Measurements from ENCODE around the gene SLC25A21.

The SLC25A21 gene

DNA sequence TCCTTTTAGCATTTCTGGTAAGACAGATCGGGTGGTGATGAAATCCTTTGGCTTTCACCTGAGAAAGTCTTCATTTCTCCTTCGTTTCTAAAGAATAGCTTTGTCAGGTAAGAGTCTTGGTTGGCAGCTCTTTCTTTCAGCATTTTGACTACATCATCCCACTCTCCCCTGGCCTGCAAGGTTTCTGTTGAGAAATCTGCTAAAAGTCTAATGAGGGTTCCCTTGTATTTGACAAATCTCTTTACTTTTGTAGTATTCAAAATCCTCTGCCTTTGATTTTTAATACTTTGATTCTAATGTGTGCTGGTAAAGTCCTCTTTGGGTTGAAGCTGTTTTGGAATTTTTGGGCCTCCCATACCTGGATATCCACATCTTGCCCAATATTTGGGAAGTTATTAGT is 390.5 kb downstream of the SLC25A21 start:
- no peak for DNase-seq (ENCODE audit: low read depth in 2 of 2, low spot score in 1 of 2)

DNA sequence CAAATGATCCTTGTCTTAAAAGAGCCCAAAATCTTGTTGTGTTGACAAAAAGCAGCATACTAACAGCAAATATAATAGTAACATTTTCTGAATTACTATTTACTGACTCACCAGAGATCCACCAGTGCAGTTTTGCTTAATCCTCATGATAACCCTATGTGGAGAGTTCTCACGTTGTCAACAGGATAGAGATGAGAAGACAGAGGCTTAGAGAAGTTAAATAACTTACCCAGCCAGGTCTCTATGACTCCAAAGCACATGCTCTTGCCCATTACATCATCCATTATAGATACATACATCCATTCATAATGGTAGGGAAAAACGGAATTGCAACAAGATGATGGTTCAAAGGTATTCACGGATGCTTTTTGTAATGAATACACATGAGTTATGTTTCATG is 398.8 kb downstream of the SLC25A21 start:
- DNase-seq (ENCODE audit: low read depth in 2 of 2, low spot score in 1 of 2) = no peak

DNA sequence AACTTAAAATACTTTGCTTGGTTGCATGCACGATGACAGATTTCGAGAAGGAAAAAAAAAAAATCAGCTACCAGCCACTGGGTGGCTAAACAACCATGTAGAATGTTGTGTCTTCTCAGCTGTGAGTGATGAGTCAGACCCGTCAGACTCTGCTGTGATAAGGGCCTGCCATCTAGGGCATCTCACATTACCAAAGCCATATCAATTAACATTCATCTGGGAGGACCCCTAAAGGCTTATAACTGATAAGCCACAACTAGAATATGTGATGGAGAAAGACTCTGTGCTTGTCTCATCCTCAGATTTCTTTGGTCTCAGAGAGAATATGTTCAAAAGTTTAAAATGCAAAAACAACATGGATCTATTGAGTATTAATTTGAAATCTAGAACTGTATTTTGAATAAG is 399.3 kb downstream of the SLC25A21 start:
- DNase-seq (ENCODE audit: low read depth in 2 of 2, low spot score in 1 of 2) = no peak

DNA sequence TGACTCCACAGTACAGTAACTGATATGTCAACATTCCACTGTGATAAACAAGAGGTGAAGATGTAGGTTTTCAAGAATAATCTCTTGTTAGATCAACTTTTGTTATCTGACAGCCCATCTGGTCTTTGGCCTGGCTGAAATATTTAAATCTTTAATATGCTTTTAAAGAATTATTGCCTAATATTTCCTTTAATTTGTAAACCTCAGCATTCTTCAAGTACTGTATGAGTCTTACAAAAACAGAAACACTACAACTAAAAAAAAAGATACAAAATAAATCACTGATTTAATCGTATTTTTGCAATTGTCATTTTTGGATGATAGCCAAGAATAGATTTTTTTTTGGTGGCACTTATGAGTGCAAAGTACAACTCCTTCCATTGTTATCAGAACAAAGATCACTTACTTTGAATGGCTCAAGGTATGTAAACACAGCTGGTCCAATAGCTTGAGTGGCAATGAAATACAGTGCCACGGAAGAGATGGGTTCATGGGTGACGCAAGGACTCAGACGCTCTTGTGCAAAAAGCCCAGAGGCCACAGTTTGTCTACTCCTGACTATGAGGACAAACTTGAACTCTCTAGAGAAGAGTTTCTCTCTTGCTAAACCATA is 401.3 kb downstream of the SLC25A21 start:
- no peak for DNase-seq (ENCODE audit: low read depth in 2 of 2, low spot score in 1 of 2)

DNA sequence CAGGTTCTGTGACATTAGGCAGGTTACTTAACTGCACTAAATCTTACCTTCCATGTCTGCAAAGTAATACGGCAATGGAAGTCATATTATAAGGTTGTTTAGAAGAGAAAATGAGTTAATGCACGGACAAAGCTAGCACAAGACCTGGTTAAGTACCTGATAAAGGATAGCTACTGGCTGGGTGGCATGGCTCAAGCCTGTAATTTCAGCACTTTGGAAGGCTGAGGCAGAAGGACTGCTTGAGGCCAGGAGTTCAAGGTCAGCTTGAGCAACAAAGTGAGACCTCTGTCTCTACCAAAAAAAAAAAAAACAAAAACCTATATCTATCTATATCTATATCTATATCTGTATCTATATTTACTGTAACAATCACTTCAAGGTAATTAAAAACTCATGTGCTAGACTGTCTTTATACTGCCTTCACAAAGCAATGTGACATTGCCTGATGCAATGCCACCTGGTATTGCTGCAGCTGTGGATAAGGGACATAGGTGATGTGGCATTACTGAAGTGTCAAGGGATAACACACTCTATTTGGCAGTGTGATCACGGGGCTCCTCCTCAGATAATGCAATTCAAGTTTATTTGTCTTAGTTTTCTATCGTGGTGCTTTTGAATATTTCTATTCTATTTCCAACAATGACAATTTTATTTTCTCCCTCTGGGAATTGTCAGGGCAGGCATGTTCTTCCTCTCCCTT is 403.6 kb downstream of the SLC25A21 start:
- no peak for DNase-seq (ENCODE audit: low read depth in 2 of 2, low spot score in 1 of 2)

DNA sequence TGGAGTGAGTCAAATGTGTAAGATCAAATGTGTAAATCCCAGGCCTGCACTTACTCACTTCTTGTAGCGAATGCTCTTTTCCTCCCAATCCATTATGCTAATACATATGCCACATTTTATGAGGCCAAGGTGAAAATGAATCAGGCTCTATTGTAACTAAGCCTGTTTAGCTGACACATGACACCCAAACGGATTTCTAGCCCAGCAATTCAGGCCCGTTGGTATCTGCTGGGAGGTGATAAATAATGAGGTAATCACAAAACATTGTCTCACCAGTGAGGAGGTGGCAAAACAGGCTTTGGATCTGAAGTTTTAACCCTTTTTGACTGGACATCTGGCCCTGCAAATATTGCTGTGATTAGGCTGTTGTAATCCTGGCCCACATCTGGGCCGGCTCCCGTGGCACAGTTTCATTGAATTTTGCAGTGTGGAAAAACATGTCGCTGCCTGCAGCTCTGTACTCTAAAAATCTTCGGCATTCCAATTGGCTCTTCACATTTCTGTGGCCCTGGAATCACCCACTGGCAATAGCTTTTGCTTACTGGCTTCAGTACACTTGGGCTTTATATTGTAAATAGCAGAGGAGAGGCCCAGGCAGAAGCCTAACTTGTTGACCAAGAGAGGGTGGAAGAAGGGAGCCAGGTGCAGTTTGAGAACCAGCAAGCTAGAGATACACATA is 404.7 kb downstream of the SLC25A21 start:
- DNase-seq (ENCODE audit: low read depth in 2 of 2, low spot score in 1 of 2) = no peak

DNA sequence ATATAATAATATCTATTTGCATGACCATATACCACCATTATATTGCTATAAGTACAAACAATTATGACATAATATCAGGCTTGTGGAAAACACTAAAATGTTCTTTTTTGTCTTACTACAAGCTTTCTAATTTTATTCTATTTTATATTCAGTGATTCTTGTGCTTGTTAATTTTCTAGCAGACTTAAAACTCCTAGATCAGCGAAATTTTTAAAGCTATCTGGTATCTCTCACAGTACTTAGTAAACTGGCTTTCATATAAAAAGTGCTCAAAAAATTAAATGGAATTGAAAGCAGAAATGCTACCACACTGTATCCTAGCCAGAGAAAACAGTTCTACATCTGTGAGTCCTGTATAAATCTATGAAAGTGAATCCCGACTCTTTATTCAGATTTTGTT is 405.4 kb downstream of the SLC25A21 start:
- no peak for DNase-seq (ENCODE audit: low read depth in 2 of 2, low spot score in 1 of 2)

DNA sequence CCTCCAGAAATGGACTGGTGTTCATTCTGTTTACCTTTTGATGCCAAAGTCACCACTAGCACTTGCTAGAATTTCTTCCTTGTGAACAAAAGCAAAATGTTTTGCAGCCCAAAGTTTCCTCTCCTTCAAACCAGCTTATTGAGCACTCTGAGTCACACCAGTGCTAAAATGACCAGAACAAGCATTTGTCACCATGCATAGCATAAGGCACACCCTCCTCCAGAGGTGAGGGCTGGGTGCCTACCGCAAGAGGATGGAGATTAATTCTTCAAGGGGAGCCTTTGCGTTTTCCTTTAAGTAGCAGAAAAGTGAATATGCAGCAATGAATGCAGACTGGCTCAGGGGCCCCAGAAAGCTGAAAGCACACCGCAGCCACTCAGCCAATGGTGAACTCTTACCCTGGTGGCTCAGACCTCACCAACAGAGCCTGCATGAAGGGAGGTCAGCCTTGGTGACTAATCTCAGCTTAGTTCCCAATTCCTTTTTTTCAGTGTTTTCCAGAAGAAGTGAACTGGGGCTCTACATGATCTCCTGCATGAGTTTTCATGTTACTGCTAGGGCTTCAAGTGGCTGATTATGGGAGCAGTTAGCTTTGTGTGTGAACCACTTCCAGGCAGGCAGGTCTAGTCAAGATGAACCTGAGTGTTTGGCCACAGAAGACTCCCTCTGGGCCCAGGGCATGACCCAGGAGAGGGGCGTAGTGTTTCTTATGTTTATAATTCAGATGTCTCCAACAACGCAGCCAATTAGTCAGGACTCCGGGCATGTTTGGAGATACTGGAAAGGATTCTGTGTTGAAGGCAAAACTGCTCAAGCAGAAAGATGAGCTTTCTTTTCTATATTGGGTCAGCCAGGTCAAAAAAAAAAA is 414.4 kb downstream of the SLC25A21 start:
- DNase-seq (ENCODE audit: low read depth in 2 of 2, low spot score in 1 of 2) = no peak

DNA sequence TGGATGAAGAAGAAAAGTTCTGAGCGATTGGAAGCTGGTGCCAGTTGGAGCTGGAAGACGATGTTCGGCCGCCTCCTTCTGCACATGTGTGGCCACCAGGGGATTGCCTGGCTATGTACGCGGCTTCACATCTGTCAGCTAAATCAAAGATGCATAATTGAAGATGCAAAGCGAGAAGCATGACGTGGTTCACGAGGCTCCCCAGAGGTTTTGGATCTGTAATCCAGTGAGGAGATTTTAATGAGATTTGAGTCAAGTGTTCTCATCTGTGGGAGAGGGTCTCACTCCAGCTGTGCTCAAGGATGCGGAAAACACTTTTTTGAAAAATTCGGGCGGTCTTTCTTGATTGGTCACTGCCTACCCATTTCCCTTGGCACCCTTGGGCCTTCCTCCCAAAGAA is 416.2 kb downstream of the SLC25A21 start:
- no peak for DNase-seq (ENCODE audit: low read depth in 2 of 2, low spot score in 1 of 2)

DNA sequence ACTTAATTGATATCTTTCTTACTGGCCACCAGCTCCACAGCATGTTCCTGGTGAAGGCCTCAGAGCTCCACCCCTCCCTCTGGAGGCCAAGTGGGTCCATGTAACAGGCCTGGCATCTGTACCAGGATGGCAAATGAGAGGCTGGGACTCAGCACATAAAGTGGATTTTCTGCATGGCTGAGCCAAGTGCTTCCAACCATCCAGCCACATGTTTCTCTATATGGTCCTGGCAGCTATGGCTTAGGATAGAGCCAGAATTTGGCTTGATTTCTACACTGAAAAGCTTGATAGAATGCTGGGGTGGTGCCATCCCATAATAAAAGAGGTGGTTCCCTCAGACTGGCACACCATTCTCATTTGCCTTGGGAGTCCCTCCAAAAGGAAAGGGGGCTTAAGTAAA is 416.6 kb downstream of the SLC25A21 start:
- DNase-seq (ENCODE audit: low read depth in 2 of 2, low spot score in 1 of 2) = no peak

DNA sequence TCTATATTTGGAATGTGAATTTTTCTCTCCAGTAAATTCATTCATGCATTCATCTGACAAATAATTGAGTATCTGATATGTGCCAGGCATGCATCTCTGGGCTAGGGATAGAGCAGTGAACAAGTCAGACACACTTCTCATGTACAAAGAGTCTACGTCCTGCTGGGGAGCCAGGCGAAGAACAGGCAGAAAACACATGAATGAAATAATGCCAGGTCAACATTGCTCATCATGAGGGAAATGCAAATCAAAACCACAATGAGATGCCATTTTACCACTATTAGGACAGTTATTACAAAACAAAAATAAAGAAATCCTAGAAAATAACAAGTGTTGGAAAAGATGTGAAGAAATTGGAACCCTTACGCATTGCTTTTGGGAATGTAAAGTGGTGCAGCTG is 420.5 kb downstream of the SLC25A21 start:
- no peak for DNase-seq (ENCODE audit: low read depth in 2 of 2, low spot score in 1 of 2)

DNA sequence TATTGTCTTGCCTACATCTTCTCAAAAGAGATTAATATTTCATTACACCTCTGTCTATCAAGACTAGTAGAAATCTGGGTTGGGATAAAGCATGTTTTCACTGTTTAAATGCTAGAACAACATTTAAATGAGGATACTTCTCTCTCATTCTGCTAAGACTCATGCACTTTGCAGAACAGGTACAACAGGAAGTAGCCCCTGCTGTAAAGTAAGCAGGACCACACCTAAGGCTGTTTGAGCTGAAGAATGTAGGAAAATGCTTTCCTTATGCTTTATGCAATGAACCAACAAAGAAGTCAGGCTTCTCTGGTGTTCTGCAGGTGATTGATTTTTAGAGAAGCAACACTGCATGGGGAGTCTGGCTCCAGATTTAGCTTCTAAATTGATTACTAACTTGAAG is 421.3 kb downstream of the SLC25A21 start:
- no peak for DNase-seq (ENCODE audit: low read depth in 2 of 2, low spot score in 1 of 2)

DNA sequence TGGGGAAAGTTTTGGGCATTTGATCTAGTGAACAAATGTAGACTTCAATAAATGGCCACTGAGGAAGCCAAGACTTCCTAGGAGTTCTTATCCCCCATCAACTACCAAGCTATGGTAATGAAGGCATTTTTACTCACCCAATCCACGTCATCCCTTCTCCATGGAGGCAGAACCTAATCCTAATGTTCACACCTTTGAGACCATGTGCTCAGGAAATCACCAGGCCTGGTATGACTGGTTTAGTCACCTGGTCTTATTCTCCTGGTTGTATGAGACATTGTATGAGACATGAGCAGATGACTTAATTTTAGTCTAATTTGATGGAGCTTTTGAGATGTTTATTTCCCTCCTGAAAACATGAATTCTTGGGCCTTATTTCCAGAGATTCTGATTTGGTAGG is 422.2 kb downstream of the SLC25A21 start:
- DNase-seq (ENCODE audit: low read depth in 2 of 2, low spot score in 1 of 2) = no peak

DNA sequence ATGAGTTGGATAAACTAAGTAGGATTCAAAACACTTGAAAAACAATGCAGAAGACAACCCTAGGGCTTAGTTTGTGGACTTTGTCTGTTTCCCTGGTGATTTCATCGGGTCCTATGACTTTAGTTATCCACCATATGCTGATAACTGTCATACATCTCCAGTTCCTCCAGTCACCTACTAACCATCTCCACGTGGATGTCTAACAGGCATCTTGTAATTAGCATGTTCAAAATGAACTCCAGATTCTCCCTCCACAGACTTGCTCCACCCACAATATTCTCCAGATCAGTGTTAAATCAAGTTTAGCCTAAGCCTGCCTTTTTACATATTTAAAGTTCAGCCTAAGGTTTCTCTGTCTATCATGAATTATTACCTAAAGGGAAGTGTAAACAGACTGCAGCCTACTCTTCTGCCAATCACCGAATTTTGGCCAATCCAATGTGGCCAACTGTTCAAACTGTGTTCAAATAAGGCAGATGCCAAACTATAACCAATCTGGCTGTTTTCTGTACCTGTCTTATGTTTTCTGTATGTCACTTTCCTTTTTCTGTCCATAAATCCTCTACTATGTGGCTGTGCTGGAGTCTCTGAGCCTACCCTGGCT is 423.7 kb downstream of the SLC25A21 start:
- DNase-seq (ENCODE audit: low read depth in 2 of 2, low spot score in 1 of 2) = no peak

DNA sequence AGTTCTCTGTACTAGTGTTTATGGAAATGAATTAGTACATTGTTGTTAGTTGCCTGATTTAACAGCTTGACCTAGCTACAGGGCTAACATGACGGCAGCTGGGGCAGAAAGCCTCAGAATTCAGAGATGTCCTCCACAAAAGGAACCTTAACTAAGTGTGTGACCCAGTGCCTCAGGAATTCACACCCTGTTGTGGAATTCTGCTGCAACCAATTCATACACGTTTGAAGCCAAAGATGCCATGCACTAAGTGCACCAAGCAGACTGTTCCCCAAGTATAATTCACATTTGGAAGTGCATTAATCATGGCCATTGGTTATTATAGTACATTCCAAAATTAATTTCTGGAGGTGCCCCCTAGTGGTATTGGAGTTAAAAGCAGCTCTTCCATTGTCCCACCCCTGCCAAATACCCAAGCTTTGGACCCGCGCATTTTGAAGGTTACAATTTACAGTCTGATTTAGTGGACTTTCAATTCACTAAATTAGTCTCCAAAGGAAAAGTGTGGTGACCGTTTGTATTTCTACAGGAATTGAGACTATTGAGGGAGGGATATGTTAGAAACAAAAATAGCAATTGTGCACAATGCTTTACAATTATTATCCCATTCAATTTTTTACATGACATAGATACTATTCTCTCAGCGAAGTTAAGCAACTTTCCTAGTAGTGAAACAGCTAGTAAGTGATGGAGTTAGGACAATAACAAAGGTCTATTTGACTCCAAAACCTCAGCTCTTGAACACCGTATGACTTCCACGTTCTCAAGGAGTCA is 424.8 kb downstream of the SLC25A21 start:
- DNase-seq (ENCODE audit: low read depth in 2 of 2, low spot score in 1 of 2) = no peak

DNA sequence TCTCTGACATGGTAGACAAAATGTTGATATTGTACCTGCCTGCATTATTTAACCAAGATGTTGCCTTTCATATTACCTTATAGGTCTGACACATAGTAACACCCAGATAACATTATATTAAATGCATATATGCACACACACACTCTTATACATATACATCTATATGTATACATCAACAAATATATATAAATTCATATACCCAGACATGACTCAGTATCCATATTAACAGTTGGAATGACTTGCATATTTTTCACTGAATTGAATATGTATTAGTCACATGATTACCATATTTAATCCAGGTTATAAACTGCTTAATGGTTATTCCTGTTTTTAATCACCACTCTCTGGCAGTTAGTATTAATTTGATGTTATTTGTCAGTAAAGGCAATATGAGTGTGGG is 425.5 kb downstream of the SLC25A21 start:
- DNase-seq (ENCODE audit: low read depth in 2 of 2, low spot score in 1 of 2) = no peak

DNA sequence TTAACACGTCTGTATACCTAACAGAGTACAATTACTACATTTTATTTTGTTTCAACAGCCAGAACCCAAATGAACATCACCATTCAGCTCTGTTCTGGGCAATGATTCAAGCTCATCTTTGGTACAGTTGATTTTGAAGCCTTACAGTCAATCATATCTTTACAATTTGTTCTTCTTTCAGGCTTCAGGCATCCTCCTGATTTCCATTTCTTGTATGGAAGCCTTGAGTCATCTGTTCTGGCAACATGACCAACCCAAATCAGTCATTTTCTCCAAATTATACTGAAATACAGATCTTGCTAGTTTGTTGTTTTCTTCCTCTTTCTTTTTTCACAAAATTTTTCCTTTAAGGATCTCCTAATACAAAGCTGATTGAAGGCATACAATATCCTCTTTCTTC is 430.5 kb downstream of the SLC25A21 start:
- DNase-seq (ENCODE audit: low read depth in 2 of 2, low spot score in 1 of 2) = no peak

DNA sequence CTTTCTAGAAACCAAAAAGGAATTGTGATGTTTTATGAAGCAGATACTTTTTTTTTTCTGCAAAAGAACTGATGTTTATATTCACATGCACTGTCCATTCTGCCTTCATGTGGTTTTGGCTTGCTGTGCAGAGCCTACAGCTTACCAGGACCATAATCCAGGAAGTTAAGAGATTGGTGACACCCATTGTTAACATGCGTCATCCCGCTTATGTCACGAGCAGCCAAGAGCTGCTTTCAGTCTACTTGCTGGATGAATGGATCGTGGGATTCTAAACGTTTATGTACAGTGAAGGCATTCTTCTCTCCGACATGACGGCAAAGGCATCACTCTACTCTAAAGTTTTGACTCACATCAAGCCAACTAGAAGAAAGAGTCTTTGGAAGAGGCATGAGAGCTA is 434.1 kb downstream of the SLC25A21 start:
- no peak for DNase-seq (ENCODE audit: low read depth in 2 of 2, low spot score in 1 of 2)

DNA sequence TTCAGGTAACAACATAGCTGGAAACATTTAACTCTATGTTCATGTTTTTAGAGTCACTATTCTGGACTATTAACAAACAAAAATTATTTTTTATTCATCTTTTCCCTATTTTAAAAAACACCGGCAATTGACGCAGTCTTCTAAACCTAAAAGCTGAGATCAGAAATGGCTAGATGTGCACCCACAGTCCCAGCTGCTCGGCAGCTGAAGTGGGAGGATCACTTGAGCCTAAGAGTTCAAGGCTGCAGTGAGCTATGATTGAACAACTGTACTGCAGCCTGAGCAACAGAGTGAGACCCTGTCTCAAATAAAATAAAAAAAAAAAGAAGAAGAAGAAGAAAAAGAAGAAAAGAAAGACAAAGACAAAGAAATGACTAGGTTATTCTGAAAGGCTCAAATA is 446.3 kb downstream of the SLC25A21 start:
- no peak for DNase-seq (ENCODE audit: low read depth in 2 of 2, low spot score in 1 of 2)

DNA sequence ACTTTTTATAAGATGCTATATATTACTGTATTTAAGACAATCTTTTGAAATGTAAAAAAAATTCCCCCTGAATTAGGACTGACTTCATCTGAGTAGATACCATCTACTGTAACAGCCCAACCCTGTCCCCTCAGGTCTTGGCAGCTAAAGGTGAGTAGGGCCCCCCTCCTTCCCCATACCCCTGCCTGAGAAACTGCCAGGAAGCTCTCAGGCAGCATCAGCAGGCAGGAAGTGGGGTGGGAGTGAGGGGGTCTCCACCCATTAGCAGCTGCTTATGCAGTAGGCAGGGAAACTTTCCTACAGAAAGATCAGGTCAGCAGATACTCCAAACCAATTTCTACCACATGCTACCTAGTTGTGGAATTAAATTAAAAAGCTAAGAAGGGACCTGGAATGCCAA is 448.2 kb downstream of the SLC25A21 start:
- DNase-seq (ENCODE audit: low read depth in 2 of 2, low spot score in 1 of 2) = no peak

DNA sequence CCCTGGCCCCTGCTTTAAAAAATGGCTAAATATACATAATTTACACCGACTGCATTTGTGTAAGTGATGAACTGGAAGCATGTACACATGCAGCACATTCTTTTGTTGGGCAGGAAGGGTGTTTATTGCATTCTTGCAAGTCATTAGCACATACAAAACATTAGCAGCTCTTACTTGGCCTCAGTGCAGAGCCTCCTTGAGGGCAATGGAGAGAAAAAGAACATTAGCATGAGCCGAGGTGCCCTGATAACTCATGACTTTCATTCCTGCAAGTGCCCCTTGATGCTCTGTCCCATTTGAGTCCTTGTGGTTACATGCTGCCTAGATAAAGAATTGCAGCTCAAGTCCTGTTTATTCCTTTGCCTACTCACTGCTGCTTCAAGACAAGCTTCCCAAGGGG is 448.9 kb downstream of the SLC25A21 start:
- DNase-seq (ENCODE audit: low read depth in 2 of 2, low spot score in 1 of 2) = no peak
